K562 (cell line): ENCODE measurements around the gene SERPINE1. TPM values are rescaled to one million over a fixed set of nuclear protein-coding genes. Genes with fewer than 3 reads are reported as not detected.

Experiments
- ARID4B ChIP-seq: sonication (generic); formaldehyde crosslinking; IDR thresholded peaks from 2 replicates; pipeline ENCODE4 v1.8.0; 2022; ENCODE audit warnings: mild to moderate bottlenecking, missing genetic modification reagents
- ATF4 ChIP-seq: fragments of 450-650 bp; formaldehyde crosslinking; IDR thresholded peaks from 2 replicates; pipeline ENCODE4 v1.4.0; 2022; ENCODE audit warnings: mild to moderate bottlenecking, moderate library complexity
- BHLHE40 ChIP-seq: IDR thresholded peaks from 2 replicates; pipeline ENCODE4 v1.6.1; 2011; ENCODE audit warnings: low read length, improper control_type of control experiment
- CBX1 ChIP-seq: sonication (generic); IDR thresholded peaks from 2 replicates; pipeline ENCODE4 v1.6.1; 2016; ENCODE audit warnings: antibody characterized with exemption, low read depth, mild to moderate bottlenecking
- CXXC5 ChIP-seq: fragments of 250-450 bp; sonication (Bioruptor Pico); IDR thresholded peaks from 2 replicates; pipeline ENCODE4 v1.8.0; 2022; ENCODE audit warnings: inconsistent platforms, mild to moderate bottlenecking, moderate library complexity
- EGR1 ChIP-seq: fragments of 450-650 bp; conservative IDR thresholded peaks from 2 replicates; pipeline ENCODE4 v1.6.1; 2017; ENCODE audit warnings: mild to moderate bottlenecking
- KDM2B ChIP-seq: fragments of 250-450 bp; sonication (Bioruptor Pico); IDR thresholded peaks from 2 replicates; pipeline ENCODE4 v1.8.0; 2021; ENCODE audit warnings: mild to moderate bottlenecking, moderate library complexity
- MNT ChIP-seq, 2 experiments: fragments of 450-650 bp; conservative IDR thresholded peaks; 2 replicates each; pipeline ENCODE4 v1.6.1; 2017; ENCODE audit warnings: mild to moderate bottlenecking in 2 of 2, moderate library complexity in 2 of 2
- PREB ChIP-seq: sonication (generic); formaldehyde crosslinking; IDR thresholded peaks from 2 replicates; pipeline ENCODE4 v1.8.1; 2023; ENCODE audit warnings: mild to moderate bottlenecking, missing genetic modification reagents
- ZFP1 ChIP-seq: fragments of 450-650 bp; formaldehyde crosslinking; IDR thresholded peaks from 2 replicates; pipeline ENCODE4 v1.4.0; 2020; ENCODE audit warnings: mild to moderate bottlenecking, mixed read lengths
- ZNF395 ChIP-seq: fragments of 200-800 bp; sonication (Bioruptor generic); IDR thresholded peaks from 2 replicates; pipeline ENCODE4 v1.6.1; 2017; ENCODE audit warnings: missing genetic modification characterization, missing compliant biosample characterization
- ZNF655 ChIP-seq: fragments of 250-450 bp; sonication (Bioruptor Pico); IDR thresholded peaks from 2 replicates; pipeline ENCODE4 v1.5.0; 2021
- polyA plus RNA-seq, 8 experiments: library from polyadenylated mRNA; depleted of rRNA in 4 of 8; stranded (reverse) in 5 of 8; unstranded in 3 of 8; fragments of >200 nt; fragmentation: Nextera tagmentation in 2 of 8; fragmentation: Illumina TruSeq in 1 of 8; extraction: Ambion mirVana in 2 of 8; extraction: Trizol in 1 of 8; gene quantifications; 2 replicates each; pipeline versions ENCODE4 v1.2.1 to v1.2.3, GENCODE V29; 2011 to 2014; ENCODE audit warnings: inconsistent platforms in 1 of 8, missing spikeins in 1 of 8
- total RNA-seq, 7 experiments: library from RNA; depleted of rRNA in 6 of 7; stranded (reverse); fragments of >200 nt in 6 of 7; fragmentation: Illumina TruSeq in 2 of 7; extraction: Trizol in 2 of 7; gene quantifications; 2 replicates each; pipeline versions ENCODE4 v1.2.1 to v1.2.3, GENCODE V29; 2011 to 2021; ENCODE audit warnings: low replicate concordance in 1 of 7

SERPINE1 gene
- total and polyA plus RNA-seq, 9 of the 15 experiments (the other 6 are each of a cell fraction or from before 2014, with no cell fraction given) = 0.22 to 4.8 (median 0.91) TPM

GRCh38 chr7:101162551-101163278 lies 35.8 kb downstream of the SERPINE1 start (continued):
- TF ChIP-seq ZNF655 (CRISPR knock-in tag) = no peak
- peak; percentile 22 to 64; a peak in 2 of 4 replicates for TF ChIP-seq MNT (conservative IDR thresholded peaks at IDR 0.05)
- TF ChIP-seq ATF4 (CRISPR knock-in tag) = no peak
- peak; percentile 86 for TF ChIP-seq EGR1
- peak; percentile 94 for TF ChIP-seq BHLHE40
- no peak for TF ChIP-seq ZFP1 (CRISPR knock-in tag)
- 0 out of 2 replicates have a peak, but pooled peaks have one; percentile 34 for TF ChIP-seq CBX1
- TF ChIP-seq CXXC5 (CRISPR knock-in tag) = peak; percentile 80
- peak; percentile 66; the same call in 1 of the 2 replicates for TF ChIP-seq ZNF395 (CRISPR knock-in tag)
- TF ChIP-seq ARID4B (CRISPR knock-in tag) = peak; percentile 66; the same call in 1 of the 2 replicates
- TF ChIP-seq PREB (CRISPR knock-in tag) = no peak
- TF ChIP-seq KDM2B (CRISPR knock-in tag) = 0 out of 2 replicates have a peak, but pooled peaks have one; percentile 28
